HG03103 (cell line): ENCODE data around the gene LRRC8D.

Experiments used
- ATAC-seq: cut with Tn5 transposase; IDR thresholded peaks from one replicate; pipeline ENCODE4 v1.9.1; 2021; ENCODE audit warnings: low read depth; ENCODE audit not compliant: unreplicated experiment

LRRC8D gene

GRCh38 chr1:89832496-89833127 is 11.8 kb downstream of the LRRC8D start:
- no peak for ATAC-seq

DNA sequence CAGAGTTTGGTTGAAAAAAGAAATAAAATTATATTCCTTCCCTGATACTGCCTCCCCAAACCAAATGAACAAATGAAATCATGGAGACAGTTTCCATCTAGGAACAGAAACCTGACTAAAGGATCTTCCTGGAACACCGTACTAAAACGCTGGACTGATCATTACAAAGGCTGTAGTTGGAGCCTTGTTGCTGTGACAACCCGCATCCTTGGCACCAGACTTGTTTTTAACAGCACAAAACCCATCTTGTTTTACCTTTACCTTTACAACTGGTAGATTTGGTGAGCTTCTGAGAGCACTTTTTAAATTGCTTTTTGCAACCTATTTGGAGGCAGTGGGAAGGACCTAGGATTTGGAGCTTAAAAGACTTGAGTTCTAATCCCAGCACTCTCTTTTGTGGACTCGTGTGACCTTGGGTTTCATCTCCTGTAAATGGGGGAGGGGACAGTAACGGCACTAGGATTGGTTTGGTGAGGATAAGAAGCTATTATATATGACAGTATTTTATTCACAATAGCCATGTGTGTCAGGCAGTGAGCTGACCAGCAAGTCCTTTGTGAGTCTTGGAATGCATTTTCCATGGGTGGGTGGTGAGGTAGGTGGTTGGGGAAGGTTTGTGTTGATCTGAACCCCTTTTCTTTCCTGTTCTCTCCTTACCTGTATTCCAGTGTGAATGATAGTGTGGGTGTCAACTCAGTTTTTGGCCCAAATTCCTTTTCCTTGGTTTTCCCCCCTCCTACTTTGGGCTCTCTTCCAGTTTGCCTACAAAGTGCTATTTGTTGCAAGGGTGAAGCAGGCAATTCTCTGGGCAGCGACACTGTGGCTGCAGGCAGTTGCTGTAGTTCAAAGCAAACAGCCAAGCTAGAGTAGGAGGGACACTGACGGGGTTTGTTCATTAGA is 12.6 kb downstream of the LRRC8D start:
- no peak for ATAC-seq

GRCh38 chr1:89834083-89834704 is 13.4 kb downstream of the LRRC8D start:
- ATAC-seq: no peak

DNA sequence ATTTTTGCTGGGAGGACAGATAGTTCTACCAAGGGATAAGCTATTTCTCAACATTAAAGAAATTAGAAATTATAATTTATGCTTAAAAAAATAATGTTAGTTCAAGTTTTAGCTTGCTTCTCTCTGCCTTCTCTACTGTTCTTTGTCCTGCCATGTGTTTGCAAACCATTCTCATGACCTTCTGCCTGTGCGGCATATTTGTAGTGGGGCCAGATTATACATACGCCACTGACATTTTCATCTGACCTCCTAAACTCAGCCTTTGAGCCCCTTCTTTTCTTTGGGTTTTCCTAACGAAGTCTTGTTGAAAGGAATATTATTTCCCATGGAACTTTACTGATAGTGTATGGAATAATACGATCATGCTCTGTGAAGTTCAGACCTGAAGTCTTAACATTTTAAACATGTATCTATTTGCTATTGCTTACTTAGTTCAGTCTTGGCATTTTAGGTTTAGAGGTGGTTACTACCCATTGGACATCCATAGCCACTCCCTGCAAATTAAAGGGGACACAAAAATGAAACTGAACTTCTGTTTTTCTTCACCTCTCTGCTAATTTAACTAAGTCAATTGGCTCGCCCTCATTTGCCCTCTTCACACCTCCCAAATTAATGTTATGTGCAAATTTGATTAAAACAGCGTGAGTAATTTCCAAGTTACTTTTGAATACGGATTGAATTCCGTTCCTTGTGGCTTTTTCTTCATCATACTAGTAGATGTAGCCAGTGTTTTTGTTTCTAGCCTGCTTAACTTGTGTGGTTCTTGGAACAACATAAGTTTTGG is 15.6 kb downstream of the LRRC8D start:
- ATAC-seq: no peak

DNA sequence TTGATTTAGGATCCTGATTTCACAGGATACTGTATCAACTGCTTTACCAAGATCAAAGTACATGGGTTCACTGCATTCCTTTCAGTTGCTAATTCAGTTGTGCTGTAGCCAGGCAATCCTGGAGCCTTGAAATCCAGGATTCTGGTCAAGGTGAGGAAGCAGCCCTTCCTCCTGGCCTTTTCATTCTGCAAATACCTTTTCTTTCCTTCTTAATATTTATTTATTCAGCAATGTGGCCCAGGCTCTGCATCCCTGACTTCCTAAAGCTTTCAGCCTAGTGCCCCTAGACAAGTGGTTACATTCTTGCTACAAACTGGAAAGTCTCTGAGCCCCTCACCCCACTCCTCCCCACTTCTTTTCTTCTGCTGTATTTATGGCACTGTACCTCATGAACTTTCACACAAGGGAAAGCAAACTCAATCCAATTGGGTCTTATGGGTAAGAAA is 16.2 kb downstream of the LRRC8D start:
- ATAC-seq: no peak

- ATAC-seq: no peak
Observed at GRCh38 chr1:89837510-89837909, 16.7 kb downstream of the LRRC8D start.

DNA sequence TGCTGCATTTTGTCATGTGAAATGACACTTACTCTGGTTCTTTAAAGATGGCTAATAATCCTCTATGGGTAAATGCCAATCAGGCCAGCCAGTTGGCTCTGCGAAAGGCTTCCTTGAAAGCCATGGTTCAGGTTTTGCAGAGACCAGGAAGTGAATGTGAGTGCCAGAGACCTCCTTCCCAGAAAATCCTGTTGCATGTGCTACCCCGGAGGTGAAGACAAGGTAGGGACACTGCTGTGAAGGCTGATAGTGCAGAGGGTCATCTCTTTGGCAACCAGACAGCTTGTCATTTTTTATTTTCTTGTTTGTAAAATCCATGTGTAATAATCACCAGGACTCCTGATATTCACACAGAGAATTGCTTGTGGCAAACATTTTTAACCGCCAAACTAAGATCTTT is 18.7 kb downstream of the LRRC8D start:
- no peak for ATAC-seq

DNA sequence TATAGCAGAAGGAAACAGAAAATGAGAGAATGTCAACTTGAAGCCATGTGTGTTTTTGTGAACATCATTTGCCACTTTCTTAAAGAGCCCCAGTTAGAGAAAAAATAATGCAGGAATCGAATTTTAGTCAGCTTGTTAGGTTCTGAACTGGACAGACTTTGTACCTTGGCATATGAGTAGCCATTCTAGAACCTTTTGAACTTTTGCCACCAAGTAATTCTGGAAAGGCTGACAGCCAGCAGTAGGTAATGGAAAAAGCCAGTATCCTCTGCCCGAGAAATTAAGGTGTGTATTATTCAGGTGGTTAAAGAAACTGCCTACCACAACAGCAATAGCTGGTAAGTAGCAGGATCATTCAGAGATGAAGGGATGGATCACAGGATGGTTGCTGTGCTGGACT is 20.7 kb downstream of the LRRC8D start:
- ATAC-seq: no peak

DNA sequence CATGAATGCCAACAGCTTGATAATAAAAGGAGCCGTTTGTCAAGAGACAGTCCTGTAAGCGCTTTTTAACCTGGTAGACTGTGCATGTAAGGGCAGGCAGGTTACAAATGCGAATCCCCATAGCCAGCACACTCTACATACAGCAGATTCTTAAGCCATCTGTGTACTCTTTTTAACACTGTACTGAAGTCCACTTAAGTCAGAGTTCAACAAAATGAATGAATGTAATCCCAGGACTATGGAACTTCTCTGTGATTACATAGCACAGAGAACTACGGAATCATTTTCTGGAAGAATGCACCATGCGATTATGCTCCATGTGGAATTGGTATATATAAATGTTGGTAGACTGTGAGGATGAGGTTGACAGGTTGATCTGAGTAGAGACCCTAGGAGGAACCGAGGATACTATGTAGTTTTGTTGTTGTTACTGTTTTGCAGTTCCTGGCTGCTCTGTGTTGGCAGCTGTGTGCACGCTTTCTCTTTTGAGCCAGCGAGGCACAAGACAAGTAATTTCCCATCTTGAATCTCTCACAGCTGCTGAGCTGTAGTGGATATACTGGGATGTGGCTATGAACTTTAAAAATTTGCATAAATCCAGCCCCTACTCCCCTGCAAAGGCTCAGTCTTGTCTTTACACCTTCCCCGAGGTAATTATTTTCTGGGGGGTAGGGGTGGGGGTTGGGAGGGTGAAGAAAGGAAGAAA is 21.9 kb downstream of the LRRC8D start:
- ATAC-seq: peak; percentile 43

- ATAC-seq: peak; percentile 84
Observed at GRCh38 chr1:89843273-89844130, 22.7 kb downstream of the LRRC8D start.

GRCh38 chr1:89844241-89844807 is 23.5 kb downstream of the LRRC8D start:
- no peak for ATAC-seq

DNA sequence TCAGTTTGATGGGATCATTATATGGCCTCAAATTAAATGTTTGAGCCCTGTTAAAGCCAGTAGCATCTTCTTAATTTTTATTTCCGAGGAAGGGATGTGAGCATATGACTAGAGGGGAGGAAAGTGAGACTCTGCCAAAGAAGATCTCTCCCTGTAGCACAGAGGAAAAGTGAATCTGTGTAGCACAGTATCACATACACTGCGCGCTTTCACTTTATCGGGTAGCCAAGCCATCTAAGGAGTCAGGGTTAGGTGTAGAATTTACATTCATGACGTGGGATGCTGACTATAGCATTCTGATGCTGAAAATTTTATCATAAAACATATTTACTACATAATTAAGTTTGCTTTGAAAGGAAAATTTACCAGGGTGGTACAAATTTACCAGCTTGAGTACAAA is 24.0 kb downstream of the LRRC8D start:
- no peak for ATAC-seq

DNA sequence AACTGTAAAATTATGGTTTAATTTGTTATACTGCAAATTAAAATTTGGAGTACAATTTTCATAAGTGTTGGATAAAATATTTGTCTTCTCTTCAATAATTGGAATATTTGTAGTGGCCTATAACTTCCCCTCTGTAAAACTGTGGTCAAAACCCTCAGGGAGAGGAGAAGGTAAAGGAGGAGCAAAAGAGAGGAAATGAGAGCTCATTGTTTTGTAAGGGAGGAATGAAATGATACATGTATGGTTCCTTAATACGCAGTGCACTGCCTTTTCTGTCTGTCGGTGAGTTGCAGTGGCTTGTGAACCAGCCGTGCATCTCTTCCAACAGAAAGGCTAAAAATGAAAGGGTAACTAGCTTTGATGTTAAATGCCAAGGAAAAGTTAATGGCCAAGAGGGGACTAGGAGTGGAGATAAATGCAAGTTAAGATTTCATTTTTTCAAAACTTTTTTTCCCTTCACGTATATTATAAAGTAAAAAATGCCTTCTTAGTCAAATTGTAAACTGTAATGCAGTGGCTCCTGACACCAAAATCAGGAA is 26.4 kb downstream of the LRRC8D start:
- ATAC-seq: no peak

GRCh38 chr1:89850844-89851415 is 30.1 kb downstream of the LRRC8D start:
- ATAC-seq: no peak

- no peak for ATAC-seq
Observed at GRCh38 chr1:89854140-89854539, 33.3 kb downstream of the LRRC8D start.

- peak; percentile 75 for ATAC-seq
Observed at GRCh38 chr1:89855413-89856123, 34.7 kb downstream of the LRRC8D start.

GRCh38 chr1:89863165-89863830 is 42.5 kb downstream of the LRRC8D start:
- ATAC-seq: no peak
